HG03280 (cell line): ENCODE measurements around the gene ATP7B.

Source experiments
- ATAC-seq: cut with Tn5 transposase; IDR thresholded peaks from one replicate; pipeline ENCODE4 v1.9.1; 2021; ENCODE audit warnings: mild to moderate bottlenecking, moderate library complexity; ENCODE audit not compliant: unreplicated experiment

ATP7B gene

GRCh38 chr13:51902776-51903175 is 108.5 kb downstream of the ATP7B start:
- no peak for ATAC-seq

GRCh38 chr13:51900471-51900870 is 110.8 kb downstream of the ATP7B start:
- ATAC-seq, result no peak

GRCh38 chr13:51895906-51896888 is 115.1 kb downstream of the ATP7B start:
- peak; percentile 68 for ATAC-seq

GRCh38 chr13:51894239-51894638 is 117.0 kb downstream of the ATP7B start:
- ATAC-seq, result no peak

- no peak for ATAC-seq
These were observed 118.6 kb downstream of the ATP7B start for GRCh38 chr13:51892657-51893056.

GRCh38 chr13:51887468-51887867 is 123.8 kb downstream of the ATP7B start:
- no peak for ATAC-seq

- no peak for ATAC-seq
These were observed 125.6 kb downstream of the ATP7B start for GRCh38 chr13:51885651-51886050.

- ATAC-seq, result no peak
These were observed 128.0 kb downstream of the ATP7B start for GRCh38 chr13:51883226-51883600.
